ENCODE results near the gene PAX3. TPM values are rescaled to one million over a fixed set of nuclear protein-coding genes. Genes with fewer than 3 reads are reported as not detected.

The PAX3 gene
- total RNA-seq, 1 donor from 2014 or later: not detected

- intact Hi-C loops (cut with DNase I): loop anchor here (5.0 kb wide), 1 partner anchor 1773 kb away; no protein-coding TSS in a partner anchor
- DNase-seq (ENCODE audit: low spot score): no peak
- no peak for ATAC-seq
Observed at GRCh38 chr2:222284466-222284865, 14.3 kb downstream of the PAX3 start.

DNA sequence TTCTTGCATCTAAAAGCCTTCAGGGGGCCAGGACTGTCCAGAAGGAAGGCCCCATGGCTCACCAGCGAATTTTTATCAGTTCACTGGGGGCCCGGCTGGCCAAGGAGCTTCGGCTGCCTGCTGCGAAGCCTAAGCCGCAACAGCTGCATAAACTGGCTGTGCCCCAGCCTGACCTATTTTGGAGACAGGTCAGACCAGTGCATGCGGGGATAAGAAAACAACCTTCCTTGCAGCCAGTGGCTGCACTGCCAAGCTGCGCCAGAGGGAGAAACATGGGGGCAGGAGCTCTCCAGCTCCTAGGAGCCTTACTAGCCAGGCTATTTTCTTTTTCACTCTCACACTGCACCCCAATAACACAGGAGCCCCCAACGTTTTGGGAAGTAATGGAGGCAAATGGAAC, 15.2 kb downstream of the PAX3 start:
- DNase-seq (ENCODE audit: low spot score) (no peak), ATAC-seq (no peak)
- intact Hi-C loops (cut with DNase I): loop anchor here (5.0 kb wide), 1 partner anchor 1774 kb away; no protein-coding TSS in a partner anchor

GRCh38 chr2:222281506-222281905, 17.3 kb downstream of the PAX3 start:
- intact Hi-C loops (cut with DNase I): loop anchor here (5.0 kb wide), 1 partner anchor 1776 kb away; no protein-coding TSS in a partner anchor
- no peak for ATAC-seq

DNA sequence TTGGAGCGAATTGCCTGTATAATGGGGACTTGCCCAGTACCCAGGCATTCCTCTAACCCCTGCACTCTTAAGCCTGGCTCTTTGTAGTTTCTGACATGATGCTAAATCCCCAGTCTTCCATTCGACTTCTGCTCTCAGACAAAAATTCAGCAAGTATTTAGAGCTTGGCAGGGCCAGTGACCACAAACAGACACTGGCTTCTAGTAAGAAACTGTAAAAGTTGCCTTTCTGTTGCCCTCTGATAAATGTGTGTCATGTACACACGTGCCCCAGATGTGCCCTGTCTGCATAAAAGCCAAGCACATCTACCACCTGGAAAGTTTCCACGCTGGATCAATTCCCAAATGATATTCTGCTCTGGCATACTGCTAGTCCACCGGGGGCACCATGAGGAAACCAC, 18.0 kb downstream of the PAX3 start:
- intact Hi-C loops (cut with DNase I): loop anchor here (5.0 kb wide), 1 partner anchor 1777 kb away; no protein-coding TSS in a partner anchor
- ATAC-seq (no peak), DNase-seq (ENCODE audit: low spot score) (no peak)

More at GRCh38 chr2:222281506-222281905, 17.3 kb downstream of the PAX3 start:
- DNase-seq (ENCODE audit: low spot score): no peak

DNA sequence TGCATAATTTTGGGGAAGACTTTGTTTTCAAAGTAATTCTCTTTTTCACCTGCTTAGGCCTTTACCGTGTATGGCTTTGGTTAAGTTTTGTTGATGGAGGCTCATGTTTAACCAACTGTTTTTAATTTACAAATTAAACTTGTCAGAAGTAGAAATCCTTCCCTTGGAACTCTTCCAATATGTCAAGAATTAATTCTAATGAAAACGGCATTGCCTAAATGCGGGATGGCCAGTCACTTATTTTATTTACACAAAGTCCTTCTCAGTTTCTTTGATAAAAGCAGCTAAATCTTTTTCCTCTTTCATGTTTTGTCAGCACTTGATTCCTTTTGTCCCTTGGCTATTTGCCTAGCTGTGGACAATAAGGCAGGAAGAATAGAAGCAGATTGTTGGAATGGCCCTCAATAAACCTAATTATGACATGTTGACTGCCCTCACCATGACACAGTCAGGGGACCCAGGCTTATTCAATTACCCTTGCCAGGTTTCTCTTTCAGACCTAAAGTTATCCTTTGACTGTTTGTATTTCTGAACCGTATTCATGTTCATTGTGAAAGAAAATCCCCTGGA, 26.3 kb downstream of the PAX3 start:
- intact Hi-C loops (cut with DNase I): no loop called here
- ATAC-seq: no peak
- DNase-seq (ENCODE audit: low spot score): no peak

- intact Hi-C loops (cut with DNase I): no loop called here
- no peak for ATAC-seq
- DNase-seq (ENCODE audit: low spot score): no peak
Observed at GRCh38 chr2:222271854-222272253, 26.9 kb downstream of the PAX3 start.

- intact Hi-C loops (cut with DNase I): no loop called here
- no peak for ATAC-seq
Observed at GRCh38 chr2:222270396-222270795, 28.4 kb downstream of the PAX3 start.

DNA sequence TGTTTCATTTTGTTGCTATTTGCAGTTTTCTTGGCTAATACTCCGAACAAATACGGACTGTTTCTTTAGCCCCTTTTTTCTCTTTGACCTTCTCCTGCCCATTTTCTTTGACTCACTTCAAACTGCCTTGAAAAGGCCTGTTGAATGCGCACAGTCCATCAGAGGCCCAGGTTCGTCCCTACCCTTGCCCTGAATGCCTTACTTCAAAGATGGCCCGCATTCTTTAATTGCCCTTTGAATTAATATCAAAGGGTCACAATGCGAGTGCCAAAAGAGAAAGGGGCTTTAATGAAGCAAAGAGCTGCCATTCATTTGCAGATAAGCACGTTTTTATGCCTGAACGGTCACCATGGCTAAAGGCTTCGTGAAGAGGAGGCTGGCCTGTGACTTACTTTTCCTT, 29.7 kb downstream of the PAX3 start:
- no peak for DNase-seq (ENCODE audit: low spot score)
- ATAC-seq: no peak
- intact Hi-C loops (cut with DNase I): no loop called here

More at GRCh38 chr2:222270396-222270795, 28.4 kb downstream of the PAX3 start:
- DNase-seq (ENCODE audit: low spot score): no peak

DNA sequence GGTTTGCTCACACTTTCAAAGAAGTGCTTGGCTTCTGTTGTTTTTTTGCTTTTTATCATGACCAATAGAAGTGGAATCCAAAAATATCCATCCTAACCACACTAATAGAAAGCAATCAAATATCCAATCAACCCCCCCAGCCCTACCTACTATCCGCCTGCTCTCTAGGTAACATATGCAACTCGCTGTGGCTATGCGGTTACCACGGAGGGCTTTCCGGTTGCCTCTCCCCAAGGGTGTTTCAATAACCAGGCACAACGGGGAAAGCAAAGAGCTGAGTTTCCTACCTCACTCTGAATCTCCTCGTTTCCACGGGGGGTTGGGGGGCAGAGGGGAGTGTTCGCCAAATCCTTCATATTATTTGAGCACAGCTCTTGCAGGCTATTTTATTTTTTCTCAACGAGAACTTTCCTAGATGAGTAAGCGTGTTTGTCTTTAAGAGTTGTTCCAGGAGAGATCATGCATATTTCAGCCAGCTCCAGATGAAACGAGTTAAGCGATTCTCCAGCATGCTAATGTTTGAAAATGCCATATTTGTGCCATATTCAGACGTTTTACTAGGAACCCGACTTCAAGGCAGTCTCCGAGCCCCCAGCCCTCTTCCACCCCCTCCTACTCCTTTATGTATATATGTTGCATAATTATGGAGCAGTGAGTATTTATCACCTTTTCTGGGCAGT, 30.3 kb downstream of the PAX3 start:
- ATAC-seq: no peak
- intact Hi-C loops (cut with DNase I): no loop called here
- no peak for DNase-seq (ENCODE audit: low spot score)

GRCh38 chr2:222264791-222265320, 33.9 kb downstream of the PAX3 start:
- ATAC-seq (no peak), DNase-seq (ENCODE audit: low spot score) (no peak)

GRCh38 chr2:222261504-222261903, 37.3 kb downstream of the PAX3 start:
- intact Hi-C loops (cut with DNase I): no loop called here
- ATAC-seq: no peak
- no peak for DNase-seq (ENCODE audit: low spot score)

More at GRCh38 chr2:222264791-222265320, 33.9 kb downstream of the PAX3 start:
- intact Hi-C loops (cut with DNase I): no loop called here

DNA sequence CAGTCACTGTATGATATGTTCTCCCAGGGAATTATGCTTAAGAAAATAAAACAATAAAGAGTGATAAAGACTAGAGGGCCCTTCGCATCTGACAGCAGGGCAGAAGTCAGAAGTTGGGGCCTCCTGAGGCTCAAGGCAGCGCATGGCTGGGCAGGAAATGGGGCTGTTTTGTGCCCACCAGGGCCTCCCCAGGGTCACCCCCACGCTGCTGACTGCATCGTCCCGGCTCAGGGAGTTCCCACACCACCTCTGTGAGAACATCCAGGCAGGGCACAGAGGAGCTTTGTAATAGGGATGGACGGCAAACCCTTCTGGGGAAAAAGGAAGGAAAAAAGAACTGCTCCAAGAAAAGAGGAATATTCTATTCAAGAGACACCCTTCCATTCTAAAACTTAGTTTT, 41.2 kb downstream of the PAX3 start:
- DNase-seq (ENCODE audit: low spot score) (no peak), ATAC-seq (no peak)
- intact Hi-C loops (cut with DNase I): no loop called here

- intact Hi-C loops (cut with DNase I): no loop called here
- DNase-seq (ENCODE audit: low spot score) (no peak), ATAC-seq (no peak)
Observed at GRCh38 chr2:222256250-222256649, 42.5 kb downstream of the PAX3 start.

DNA sequence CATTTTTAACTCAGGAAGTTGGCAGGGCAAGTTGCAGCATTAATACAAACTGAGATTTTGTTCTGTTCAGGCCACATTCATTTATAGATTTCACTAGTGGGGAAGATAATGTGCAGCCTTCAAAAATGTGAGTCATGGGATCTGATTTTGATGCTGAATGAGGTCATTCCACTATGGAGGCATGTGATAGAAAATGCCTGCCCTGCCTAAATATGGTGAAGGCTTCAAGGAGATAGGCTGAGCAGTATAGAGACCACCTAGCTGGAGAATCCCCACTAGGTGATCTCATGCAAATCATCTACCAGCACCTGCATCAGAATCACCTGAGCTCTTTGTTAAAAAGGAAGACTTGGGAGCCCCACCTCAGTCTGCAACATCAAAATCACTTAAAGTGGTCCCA, 43.7 kb downstream of the PAX3 start:
- ATAC-seq: no peak
- no peak for DNase-seq (ENCODE audit: low spot score)
- intact Hi-C loops (cut with DNase I): no loop called here

- ATAC-seq (no peak), DNase-seq (ENCODE audit: low spot score) (no peak)
- intact Hi-C loops (cut with DNase I): no loop called here
Observed at GRCh38 chr2:222250313-222250712, 48.5 kb downstream of the PAX3 start.

DNA sequence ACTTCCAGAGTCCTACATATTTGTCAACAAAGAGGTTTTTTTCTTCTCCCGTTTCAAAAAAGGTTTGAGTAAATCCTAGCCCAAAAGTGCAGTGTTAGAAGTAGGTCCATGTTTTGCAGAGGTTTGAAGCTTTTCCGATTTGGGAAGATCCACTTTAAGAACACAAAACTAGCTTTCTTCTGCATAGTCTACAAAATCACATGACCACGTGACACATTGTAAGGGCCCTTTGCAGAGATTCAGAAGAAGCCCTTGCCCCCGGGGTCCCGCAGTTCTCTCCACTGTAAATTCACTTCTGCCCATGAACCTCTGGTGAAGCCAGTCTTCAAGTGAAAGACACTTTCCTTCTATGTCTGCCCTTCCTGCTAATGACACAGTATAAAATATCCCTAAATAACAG, 49.4 kb downstream of the PAX3 start:
- DNase-seq (ENCODE audit: low spot score) (no peak), ATAC-seq (no peak)
- intact Hi-C loops (cut with DNase I): no loop called here

DNA sequence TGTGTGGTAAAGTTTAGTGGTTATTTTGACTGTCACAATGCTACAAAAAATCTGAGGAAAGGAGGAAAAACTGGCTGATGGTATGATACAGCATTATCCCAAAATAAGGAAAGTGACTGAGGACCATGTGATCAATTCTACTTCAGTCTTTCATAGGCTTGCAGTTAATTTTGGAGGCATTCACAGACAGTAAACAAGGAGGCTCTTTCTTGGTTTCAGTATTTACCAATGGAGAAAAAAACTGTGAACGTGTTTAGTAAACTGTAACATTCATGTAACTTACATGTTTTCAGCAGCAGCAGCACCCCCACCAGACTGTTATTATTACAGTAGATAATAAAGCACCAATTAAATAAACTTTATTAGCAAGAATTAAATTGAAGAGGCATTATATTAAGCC, 50.0 kb downstream of the PAX3 start:
- no peak for ATAC-seq
- intact Hi-C loops (cut with DNase I): no loop called here
- DNase-seq (ENCODE audit: low spot score): no peak

DNA sequence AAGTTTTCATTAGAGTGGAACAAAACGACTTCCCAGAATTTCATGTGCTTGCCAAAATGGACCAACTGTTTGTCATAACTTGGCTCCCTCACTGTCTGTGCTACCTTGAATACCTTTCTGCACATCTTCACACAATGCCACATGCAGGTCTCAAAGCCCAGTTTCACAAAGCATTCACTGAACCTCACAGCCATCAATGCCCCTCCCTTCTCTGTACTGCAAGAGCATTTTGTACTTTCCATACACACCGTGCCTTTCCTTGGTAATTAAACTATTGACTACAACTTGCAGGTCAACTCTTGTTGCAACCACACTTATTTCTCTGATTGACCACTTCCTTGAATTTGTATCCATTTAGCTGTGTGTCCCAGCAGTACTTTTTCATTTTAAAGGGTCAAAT, 50.5 kb downstream of the PAX3 start:
- intact Hi-C loops (cut with DNase I): no loop called here
- ATAC-seq (no peak), DNase-seq (ENCODE audit: low spot score) (no peak)

GRCh38 chr2:222242532-222242931, 56.3 kb downstream of the PAX3 start:
- intact Hi-C loops (cut with DNase I): no loop called here
- no peak for DNase-seq (ENCODE audit: low spot score)
- ATAC-seq: no peak

DNA sequence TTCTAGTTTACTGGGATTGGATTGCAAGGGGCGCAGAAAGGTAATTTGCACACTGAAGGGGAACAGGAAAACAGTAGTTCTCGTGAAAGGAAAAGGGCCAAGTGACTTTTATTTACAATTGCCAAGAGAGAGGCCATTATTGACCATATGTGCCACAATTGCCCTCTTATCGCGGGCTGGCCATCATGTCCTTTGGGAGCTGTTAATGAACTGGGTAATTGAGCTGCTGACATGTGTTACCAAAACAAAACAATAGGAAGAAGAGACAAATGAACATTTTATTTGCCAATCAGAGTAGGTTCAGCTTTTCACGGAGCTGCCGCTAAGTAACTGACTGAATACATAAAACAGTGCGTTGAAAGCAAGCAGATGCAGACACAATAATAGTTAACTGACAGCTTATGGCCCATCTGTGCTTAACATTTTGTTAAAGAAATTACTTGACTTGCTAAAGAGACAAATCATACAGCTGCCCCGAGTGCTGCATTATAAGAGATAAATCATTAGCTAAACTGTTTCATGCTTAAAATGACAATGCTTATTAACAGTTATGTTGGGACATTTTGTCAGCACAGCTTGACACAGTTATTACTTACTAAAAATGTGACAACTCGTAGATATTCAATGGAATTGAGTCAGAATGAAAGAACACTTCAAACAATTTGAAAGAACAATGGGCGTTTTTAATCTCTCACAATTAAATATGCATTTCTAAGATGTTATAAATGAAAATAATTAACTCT, 57.5 kb downstream of the PAX3 start:
- intact Hi-C loops (cut with DNase I): no loop called here
- ATAC-seq (no peak), DNase-seq (ENCODE audit: low spot score) (no peak)

All from sciatic nerve (tissue), 2 donors.